Activated gamma-delta T cell treated with anti-CD3 and anti-CD28 coated beads, Interleukin-2, amount 50 U/mL, for 16 hours (primary cell): ENCODE measurements around the gene RSPH10B2.
"Not testable (repeated sequence)": the region's sequence is repeated elsewhere in the genome, so short reads cannot be mapped to it uniquely, and the experiment has no call there.

Experiments used
- DNase-seq: peaks from one replicate; pipeline ENCODE4 v3.0.0-alpha.2; 2020; ENCODE audit warnings: low read depth

The RSPH10B2 gene

DNA sequence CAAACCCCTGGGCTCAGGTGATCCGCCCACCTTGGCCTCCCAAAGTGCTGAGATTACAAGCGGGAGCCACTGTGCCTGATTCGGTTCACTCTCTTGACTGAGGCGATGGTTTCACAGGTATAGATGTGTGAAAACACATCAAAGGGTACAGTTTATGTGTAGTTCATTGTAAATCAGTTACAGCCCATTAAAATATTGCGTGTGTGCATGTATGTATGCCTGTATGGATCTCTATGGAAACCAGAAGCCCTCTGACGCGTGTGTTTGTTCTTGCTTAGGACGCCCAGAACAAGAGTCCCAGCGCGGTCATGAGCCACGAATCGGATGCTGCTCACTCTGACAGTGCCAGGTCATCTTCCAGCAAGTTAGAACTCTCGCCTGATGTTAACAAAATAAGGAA is 35.5 kb downstream of the RSPH10B2 start:
- not testable (repeated sequence) for DNase-seq

DNA sequence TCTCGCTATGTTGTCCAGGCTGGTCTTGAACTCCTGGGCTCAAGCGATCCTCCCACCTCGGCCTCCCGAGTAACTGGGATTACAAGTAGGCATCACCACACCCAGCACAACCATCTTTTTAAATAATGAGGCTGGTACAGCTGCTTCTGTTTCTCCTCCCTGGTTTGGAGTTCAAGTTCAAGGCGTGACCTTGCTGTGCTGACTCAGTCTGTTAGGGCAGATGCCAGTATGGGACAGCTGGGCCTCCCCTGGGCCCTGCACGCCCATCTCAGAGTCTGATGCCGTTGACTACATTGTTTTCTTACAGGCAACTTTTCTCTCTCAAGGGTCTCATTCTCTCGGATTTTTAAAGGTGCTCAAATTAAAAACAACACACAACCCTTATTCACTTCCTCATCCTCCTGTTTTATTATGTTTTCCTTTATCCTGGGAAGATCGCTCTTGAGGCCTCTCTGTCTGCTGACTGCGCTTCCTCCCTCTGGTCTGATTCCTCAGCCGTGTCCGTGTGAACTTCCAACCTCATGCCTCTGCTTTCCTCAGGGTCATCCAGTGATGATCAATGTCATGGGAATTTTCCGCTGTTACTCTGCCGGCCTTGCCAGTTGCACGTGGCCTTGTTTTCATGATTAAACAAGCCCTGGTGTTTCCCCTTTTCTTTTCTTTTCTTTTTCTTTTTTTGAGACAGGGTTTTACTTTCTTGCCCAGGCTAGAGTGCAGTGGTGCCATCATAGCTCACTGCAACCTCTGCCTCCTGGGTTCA is 38.4 kb downstream of the RSPH10B2 start:
- DNase-seq, result not testable (repeated sequence)

DNA sequence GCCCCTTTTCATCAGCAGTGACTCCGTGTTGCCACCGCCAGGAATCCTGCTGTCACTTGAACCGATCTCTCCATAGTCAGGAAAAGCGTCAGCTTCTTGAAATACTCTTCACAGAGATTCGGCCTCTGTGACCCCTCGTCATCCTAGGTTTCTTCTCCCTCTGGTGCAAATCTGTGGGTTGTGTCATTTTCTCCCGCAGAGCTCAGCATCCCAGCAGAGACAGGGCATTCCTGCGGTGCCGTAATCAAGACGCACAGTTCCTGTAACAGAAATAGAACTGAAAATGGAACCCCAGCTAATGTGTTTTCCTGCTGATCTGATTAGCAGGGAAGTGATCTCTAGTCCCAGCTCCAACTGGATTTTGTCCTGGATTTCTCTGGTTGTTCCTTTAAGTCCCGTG is 40.4 kb downstream of the RSPH10B2 start:
- DNase-seq, result not testable (repeated sequence)

DNA sequence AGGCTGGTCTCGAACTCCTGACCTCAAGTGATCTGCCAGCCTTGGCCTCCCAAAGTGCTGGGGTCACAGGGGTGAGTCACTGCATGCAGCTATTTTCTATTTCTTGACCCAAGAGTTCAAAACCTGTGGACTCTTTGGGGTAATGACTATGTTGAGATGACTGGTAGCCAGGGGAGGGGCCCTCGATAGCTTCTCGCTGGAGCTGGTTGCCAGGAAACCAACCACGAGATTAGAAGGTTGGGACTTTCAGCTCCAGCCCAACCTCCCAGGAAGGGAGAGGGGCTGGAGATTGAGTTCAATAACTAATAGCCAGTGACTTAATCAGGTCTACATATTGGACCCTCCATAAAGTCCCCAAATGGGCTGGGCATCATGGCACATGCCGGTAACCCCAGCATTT is 43.3 kb downstream of the RSPH10B2 start:
- DNase-seq, result not testable (repeated sequence)

DNA sequence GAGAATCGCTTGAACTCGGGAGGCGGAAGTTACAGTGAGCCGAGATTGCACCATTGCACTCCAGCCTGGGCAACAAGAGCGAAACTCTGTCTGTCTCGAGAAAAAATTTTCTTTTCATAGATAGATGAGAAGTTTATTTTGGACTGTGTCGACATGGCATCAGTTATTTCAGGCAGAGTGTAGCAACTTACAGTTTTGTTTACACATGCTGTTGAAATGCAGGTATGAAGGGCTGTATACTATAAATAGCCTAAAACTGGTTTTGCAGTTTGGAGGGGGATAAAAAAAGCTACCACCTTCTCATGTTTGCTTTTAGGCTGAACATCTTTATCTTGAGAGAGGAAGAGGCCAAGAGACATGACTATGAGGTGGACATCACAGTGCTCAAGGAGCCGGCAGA is 44.1 kb downstream of the RSPH10B2 start:
- DNase-seq, result not testable (repeated sequence)

DNA sequence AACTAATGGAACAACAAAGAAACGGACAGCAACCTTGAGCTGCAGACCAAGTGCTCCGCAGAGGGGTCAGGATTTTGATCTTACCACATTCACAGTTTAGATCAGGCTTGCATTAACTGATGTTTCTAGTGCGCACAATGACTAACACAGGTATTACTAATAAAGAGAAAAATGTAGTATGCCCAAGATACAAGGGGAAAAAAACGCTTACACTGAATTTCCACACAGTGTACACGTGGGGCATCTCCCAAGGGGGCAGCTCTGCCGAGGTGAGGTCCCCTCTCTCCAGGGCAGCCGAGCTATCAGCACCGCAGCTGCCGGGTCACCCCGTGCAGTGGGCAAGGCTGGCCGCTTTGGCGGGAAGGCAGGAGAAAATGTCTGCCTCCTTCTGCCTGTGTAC is 46.0 kb downstream of the RSPH10B2 start:
- not testable (repeated sequence) for DNase-seq

DNA sequence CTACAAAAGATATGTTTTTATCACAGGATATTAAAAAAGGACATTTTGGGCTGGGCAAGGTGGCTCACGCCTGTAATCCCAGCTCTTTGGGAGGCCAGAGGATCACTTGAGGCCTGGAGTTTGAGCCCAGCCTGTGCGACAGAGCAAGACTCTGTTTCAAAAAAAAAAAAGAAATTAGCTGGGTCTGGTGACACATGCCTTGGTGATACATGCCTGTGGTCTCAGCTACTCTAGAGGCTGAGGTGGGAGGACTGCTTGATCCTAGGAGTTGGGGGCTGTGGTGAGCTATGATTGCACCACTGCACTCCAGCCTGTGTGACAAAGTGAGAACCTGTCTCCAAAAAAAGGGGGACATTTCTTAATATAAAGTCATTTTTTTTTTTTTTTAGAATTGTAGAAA is 46.4 kb downstream of the RSPH10B2 start:
- not testable (repeated sequence) for DNase-seq

DNA sequence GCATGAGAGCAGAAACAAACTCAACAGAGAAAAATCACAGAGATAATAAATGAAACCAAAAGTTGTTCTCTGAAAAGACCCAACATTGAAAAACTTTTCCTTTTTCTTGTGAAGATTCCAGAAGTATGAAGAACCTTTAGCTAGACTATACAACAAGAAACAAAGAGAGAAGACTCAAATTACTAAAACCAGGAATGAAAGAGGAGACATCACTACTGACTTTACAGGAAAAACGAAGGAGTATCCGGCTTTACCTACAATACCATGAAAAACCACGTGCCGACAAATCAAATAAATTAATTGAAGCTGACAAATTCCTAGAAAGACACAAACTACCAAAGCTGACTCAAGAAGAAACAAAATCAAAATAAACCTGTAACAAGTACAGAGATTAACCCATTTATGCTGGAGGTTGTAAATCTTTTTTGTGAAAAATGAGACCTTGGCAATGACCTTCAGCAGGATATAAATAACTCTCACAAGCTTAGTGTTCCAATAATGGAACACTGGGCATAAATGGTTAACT is 53.6 kb downstream of the RSPH10B2 start:
- not testable (repeated sequence) for DNase-seq

DNA sequence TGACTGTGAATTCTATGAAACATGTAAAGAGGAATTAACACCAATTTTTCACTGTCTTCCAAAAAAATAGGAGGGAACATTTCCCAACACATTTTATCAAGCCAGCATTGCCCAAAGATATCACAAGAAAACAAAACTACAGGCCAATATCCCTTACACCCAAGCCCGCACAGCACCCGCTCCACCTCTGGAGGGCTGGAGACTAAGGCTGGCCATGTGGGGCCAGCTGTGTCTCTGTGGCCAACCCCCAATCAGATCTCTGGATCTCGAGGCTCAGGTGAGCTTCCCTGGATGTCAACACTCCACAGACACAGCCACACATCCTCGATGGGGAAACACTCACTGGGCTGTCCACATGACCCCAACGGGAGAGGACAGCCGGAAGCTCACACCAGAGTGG is 54.1 kb downstream of the RSPH10B2 start:
- not testable (repeated sequence) for DNase-seq

DNA sequence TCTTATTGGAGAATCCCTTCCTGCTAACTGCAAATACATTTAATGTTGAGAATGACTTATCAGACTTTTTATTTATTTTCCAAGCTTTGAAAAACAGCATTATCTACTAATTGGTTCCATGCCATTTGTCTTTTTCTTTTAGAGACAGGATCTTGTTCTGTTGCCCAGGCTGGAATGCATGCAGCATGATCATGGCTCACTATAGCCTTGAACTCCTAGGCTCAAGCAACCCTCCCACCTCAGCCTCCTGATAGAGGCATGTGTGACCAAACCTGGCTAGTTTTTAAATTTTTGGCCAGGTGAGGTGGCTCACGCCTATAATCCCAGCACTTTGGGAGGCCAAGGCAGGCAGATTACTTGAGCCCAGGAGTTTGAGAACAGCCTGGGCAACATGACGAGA is 59.1 kb downstream of the RSPH10B2 start:
- not testable (repeated sequence) for DNase-seq

DNA sequence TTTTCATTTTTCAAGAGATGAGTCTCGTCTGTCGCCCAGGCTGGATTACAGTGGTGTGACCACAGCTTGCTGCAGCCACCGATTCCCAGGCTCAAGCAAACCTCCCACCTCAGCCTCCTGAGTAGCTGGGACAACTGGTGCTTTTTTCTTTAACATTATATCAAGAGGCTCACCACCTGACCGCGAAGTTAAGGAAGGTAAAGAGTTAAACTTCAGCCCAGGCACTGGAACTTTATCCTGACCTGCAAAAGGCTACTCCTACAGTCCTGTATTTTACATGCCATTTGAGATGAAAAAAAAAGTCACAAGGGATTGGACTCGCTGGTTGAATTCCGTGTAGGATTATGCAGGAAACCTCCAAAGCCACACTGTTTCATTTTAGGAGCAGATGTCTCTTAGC is 61.6 kb downstream of the RSPH10B2 start:
- not testable (repeated sequence) for DNase-seq

DNA sequence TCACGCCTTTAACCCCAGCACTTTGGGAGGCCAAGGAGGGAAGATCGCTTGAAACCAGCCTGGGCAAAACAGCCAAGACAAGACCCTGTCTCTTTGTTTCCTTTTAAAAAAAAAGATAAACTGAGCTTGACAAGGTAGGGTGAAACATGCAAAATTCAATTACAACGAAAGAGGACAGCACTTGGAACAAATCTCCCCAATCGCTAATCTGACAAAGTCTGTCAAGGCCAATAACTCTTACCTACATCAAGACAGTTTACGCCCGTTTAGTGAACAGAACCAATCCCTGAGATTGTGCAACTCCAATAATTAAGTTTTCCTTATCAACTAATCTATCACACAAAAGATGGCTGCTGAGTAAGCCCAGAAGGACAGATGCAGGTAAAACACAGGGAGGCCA is 67.7 kb downstream of the RSPH10B2 start:
- DNase-seq, result not testable (repeated sequence)

DNA sequence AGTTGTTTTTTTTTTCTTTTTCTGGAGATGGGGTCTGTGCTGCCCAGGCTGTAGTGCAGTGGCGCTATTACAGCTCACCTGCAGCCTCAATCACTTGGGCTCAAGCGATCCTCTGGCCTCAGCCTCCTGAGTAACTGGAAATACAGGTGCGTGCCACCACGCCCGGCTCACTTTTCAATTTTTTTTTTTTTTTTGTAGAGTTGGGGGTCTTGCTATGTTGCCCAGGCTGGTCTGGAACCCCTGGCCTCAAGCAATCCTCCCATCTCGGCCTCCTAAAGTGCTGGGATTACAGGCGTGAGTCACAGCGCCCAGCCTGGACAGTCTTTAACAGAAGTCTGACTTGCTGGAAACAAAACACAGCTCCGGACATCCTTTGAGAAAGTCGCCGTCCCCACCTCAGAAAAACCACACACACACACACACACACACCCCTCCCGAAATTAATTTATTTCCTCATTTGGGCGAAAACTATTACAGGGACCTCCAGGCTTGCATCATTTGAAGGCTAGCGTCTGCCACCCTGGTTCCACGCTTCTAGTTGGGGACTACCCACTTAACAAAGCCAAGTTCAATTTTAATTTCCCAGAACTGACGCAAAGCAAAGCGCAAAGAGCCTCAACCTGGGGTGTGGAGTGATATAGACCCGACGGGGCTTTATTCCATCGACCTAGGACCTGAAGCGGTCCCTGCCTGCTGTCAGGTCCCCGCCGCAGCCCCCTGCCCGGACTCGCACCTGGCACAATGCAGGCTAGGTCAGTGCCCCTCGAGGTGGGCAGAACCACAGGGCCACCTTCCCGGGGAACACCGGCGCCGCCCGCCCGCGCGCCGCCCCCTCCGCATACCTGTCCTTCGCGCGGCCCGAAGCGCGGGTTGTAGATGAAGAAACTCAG is 71.6 kb downstream of the RSPH10B2 start:
- not testable (repeated sequence) for DNase-seq

DNA sequence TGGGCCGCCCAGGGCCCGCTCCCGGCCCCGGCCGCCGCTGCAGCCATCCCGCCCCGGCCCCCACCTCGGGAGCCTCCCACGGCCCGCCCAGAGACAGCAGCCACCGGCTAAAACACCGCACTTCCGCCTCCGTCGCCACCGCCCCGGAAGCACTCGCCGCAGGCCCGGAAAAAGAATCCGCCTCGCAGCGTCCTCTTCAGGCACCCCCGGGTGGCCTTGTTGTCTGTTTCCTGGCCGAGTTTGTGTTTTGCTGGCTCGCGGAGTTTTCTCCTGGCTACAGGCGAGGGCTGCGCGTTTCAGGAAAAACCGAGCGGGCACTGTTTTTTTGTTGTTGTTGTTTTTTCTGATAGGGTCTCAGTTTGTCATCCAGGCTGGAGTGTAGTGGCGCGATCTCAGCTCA is 72.2 kb downstream of the RSPH10B2 start, which contains the start of gene CCZ1B:
Gene CCZ1B (minus strand): TSS at position 125 of the 400 bp plus-strand sequence. CDS start 78 bp downstream, at position 47.
- peak; percentile 80 for DNase-seq

DNA sequence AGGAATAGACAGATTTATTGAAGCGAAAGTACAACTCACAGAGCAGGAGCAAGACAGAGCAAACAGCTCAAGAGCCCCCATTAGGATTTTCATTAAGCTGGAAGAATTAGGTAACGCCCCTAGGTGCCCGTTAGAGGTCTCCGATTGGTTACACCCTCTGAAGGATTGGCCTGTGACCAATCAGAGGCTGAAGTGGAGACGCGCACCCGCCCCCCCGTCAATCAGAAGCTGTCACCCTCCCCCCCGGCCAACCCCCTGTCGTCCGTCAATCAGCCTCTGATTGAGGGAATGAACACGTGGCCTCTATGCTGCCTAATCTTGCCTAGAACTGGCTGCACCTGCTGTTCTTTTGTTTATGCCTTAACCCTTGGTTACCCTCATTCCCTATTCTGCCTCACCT is 73.3 kb downstream of the RSPH10B2 start:
- not testable (repeated sequence) for DNase-seq

DNA sequence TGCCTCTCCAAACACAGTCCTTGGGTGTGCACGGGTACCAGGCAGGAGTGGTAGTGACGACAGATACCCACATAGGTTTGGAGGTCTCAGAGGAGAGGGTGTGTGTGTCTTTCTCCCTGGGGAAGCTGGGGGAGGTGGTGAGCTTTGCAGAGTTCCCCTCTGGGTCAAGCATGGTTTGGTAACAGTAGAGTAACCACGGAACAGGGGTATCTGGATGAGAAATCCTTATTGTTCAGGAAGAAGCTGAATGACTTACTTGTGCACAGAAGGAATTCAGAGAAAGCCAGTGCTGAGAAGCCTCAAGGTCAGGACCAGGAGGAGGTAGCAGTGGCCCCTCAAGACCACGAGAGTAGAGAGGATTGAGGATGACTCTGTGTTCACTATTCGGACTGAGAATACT is 75.7 kb downstream of the RSPH10B2 start:
- DNase-seq, result not testable (repeated sequence)

DNA sequence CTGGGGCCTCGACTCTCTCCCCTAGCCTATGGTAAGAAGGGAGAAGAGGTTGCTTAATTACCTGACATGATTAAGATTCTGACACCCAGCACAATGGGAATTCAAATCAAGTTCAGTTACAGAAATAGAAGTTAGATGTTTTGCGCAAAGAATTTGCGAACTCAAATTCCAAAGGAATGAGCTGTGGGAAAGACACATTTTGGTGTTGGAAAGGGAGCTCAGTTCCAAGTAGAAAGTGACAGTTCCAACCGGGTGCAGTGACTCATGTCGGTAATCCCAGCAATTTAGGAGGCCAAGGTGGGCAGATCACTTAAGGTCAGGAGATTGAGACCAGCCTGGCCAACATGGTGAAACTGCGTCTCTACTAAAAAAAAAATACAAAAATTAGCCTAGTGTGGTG is 76.1 kb downstream of the RSPH10B2 start:
- not testable (repeated sequence) for DNase-seq

DNA sequence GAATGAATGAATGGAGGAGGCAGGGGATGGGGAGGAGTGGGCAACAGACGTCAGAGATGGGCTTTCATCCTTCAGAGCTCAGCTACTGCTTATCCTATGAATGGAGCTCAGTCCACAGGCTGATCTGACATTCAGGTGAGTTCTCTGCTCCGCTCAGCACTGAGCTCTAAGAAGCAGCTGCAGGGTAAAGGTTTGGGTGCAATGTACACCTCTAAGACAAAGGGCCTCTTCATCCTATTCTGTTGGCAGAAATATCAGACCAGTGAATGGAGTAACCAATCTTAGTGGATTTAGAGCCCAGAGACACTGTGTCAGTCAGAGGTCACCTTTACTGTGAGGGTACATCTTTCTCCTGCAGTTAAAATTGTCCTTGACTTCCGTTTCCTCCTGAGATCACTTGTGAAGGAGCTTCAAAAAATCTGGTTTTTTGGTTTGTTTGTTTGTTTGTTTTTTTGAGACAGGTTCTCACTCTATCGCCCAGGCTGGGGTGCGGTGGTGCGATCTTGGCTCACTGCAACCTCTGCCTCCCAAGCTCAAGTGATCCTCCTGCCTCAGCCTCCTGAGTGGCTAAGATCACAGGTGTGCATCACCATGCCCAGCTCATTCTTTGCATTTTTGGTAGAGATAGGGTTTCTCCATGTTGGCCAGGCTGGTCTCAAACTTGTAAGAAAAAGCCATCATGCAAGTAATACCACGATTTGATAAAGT is 77.3 kb downstream of the RSPH10B2 start:
- DNase-seq, result no peak

DNA sequence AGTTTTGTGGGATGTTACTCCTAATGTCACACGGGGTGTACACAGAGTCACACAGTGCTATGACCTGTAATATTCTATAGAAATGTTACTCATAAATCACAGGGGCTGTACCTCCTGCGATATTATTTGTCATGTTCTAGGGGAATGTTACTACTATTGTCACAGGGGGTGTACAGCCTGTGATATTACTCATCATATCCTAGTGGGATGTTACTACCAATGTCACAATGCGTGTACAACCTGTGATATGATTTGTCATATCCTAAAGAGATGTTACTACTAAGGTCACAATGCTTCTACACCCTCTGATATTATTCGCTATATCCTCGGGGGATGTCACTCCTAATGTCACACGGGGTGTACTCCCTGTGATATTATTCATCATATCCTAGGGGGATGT is 79.7 kb downstream of the RSPH10B2 start:
- no peak for DNase-seq

DNA sequence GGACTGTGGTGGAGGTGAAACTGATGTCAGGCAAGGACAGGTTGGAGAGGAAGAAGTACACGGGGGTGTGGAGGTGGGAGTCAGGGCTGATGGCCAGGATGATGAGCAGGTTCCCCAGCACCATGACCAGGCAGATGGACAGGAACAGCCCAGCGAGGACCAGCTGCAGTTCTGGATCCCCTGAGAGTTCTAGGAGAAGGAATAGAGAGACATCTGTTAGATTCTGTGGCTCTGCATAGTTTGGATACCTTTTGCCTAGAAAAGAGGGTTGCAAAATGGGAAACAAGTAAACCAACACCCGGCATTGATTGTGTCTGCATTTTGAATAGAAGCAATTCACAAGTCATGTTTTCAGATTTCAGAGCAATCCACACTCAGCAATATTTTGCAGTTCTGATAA is 81.6 kb downstream of the RSPH10B2 start:
- DNase-seq, result not testable (repeated sequence)

DNA sequence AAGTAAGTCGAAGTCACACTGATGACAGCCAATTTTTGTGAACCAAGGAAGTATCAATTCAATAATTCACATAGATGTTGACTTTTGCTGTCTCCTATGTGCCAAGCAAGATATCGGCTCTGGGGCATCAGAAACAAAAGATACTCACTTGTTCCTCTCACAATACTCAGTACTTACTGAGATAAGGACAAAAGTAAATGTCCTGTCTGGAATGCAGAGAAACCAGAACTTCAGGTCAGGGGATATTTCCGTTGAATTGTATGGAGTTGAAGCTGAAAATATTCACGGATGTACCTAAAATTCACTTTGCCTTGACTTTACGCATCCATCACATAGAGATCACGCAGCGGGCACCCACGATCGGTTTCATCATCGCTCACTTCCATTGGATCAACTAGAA is 83.2 kb downstream of the RSPH10B2 start:
- DNase-seq, result not testable (repeated sequence)
